CD14-positive monocyte (primary cell): ENCODE data around the gene IQGAP2. TPM values are rescaled to one million over a fixed set of nuclear protein-coding genes. Genes with fewer than 3 reads are reported as not detected.
A peak's percentile ranks its signal among the peaks of the same experiment; 100 is the strongest.
"Not testable (repeated sequence)": the region's sequence is repeated elsewhere in the genome, so short reads cannot be mapped to it uniquely, and the experiment has no call there.

Experiments used
- DNase-seq, 3 donors: peaks; one replicate each; pipeline ENCODE4 v3.0.0-alpha.2; 2011 to 2022
- H2AFZ ChIP-seq: 2 replicates; pipeline ENCODE4 v1.6.0; 2012; ENCODE audit warnings: mild to moderate bottlenecking, low read depth, low read length, inconsistent platforms; ENCODE audit not compliant: insufficient read depth, poor library complexity, severe bottlenecking
- H3K27ac ChIP-seq, 2 donors: 1 replicate in 1 of 2; 2 replicates in 1 of 2; pipeline ENCODE4 v1.5.1; 2012 to 2013; ENCODE audit warnings: low read length in 2 of 2, control low read depth in 1 of 2, inconsistent platforms in 1 of 2, low read depth in 1 of 2, mild to moderate bottlenecking in 1 of 2
- H3K27me3 ChIP-seq, 2 donors: one replicate each; pipeline versions ENCODE4 v1.6.0 to v1.6.1; 2011 to 2013; ENCODE audit warnings: low read length in 2 of 2; ENCODE audit not compliant: control insufficient read depth in 2 of 2, insufficient read depth in 2 of 2
- H3K36me3 ChIP-seq, 2 donors: replicated peaks in 1 of 2; 1 replicate in 1 of 2; 2 replicates in 1 of 2; pipeline versions ENCODE4 v1.5.1 to v1.6.1; 2012 to 2013; ENCODE audit warnings: low read length in 2 of 2, control low read depth in 1 of 2, inconsistent platforms in 1 of 2, mild to moderate bottlenecking in 1 of 2; ENCODE audit not compliant: insufficient read depth in 2 of 2, control insufficient read depth in 1 of 2
- H3K4me1 ChIP-seq, 2 donors: 1 replicate in 1 of 2; 2 replicates in 1 of 2; pipeline versions ENCODE4 v1.5.1 to v1.6.1; 2012 to 2013; ENCODE audit warnings: low read length in 2 of 2, control low read depth in 1 of 2, inconsistent platforms in 1 of 2, mild to moderate bottlenecking in 1 of 2, moderate library complexity in 1 of 2; ENCODE audit not compliant: insufficient read depth in 2 of 2, control insufficient read depth in 1 of 2
- H3K4me2 ChIP-seq: replicated peaks from 2 replicates; pipeline ENCODE3; 2012; ENCODE audit warnings: low read length, moderate library complexity, mild to moderate bottlenecking; ENCODE audit not compliant: poor library complexity, severe bottlenecking; ENCODE audit errors: extremely low read depth
- H3K4me3 ChIP-seq, 3 experiments: fragments of 200-600 bp in 1 of 3; sonication (generic) in 1 of 3; replicated peaks in 1 of 3; 1 replicate in 2 of 3; 2 replicates in 1 of 3; pipeline ENCODE4 v1.5.1; 2011 to 2013; ENCODE audit warnings: low read length in 3 of 3, mild to moderate bottlenecking in 3 of 3, control low read depth in 2 of 3, low read depth in 2 of 3, inconsistent platforms in 1 of 3, moderate library complexity in 1 of 3
- H3K79me2 ChIP-seq: 2 replicates; pipeline ENCODE4 v1.6.0; 2012; ENCODE audit warnings: mild to moderate bottlenecking, control low read depth, inconsistent platforms, low read length, moderate library complexity; ENCODE audit not compliant: insufficient read depth
- H3K9ac ChIP-seq: 2 replicates; pipeline ENCODE4 v1.6.0; 2017; ENCODE audit warnings: low read length, mild to moderate bottlenecking; ENCODE audit not compliant: insufficient read depth, poor library complexity, severe bottlenecking
- H3K9me3 ChIP-seq, 2 donors: replicated peaks in 1 of 2; 1 replicate in 1 of 2; 2 replicates in 1 of 2; pipeline versions ENCODE4 v1.5.1 to v1.6.1; 2012 to 2013; ENCODE audit warnings: low read length in 2 of 2, control low read depth in 1 of 2; ENCODE audit not compliant: control insufficient read depth in 1 of 2, insufficient read depth in 1 of 2
- H4K20me1 ChIP-seq: 2 replicates; pipeline ENCODE4 v1.6.0; 2012; ENCODE audit warnings: mild to moderate bottlenecking, low read length, control low read depth, moderate library complexity; ENCODE audit not compliant: insufficient read depth
- H3K27ac Mint-ChIP-seq, 7 donors: one replicate each; pipeline ENCODE4 v1.8.0; 2020; ENCODE audit warnings: mild to moderate bottlenecking in 7 of 7, mixed read lengths in 7 of 7, moderate library complexity in 6 of 7, inconsistent platforms in 2 of 7
- H3K27me3 Mint-ChIP-seq, 3 donors: one replicate each; pipeline ENCODE4 v1.8.0; 2021 to 2022; ENCODE audit warnings: low read depth in 3 of 3, mild to moderate bottlenecking in 3 of 3, mixed read lengths in 3 of 3, moderate library complexity in 3 of 3, inconsistent platforms in 1 of 3
- H3K36me3 Mint-ChIP-seq, 2 donors: one replicate each; pipeline ENCODE4 v1.8.0; 2020; ENCODE audit warnings: mixed read lengths in 2 of 2, inconsistent platforms in 1 of 2, mild to moderate bottlenecking in 1 of 2
- H3K4me1 Mint-ChIP-seq: one replicate; pipeline ENCODE4 v1.8.0; 2020; ENCODE audit warnings: mild to moderate bottlenecking, mixed read lengths
- H3K4me3 Mint-ChIP-seq, 2 donors: one replicate each; pipeline ENCODE4 v1.8.0; 2020; ENCODE audit warnings: mild to moderate bottlenecking in 2 of 2, mixed read lengths in 2 of 2, moderate library complexity in 1 of 2
- H3K9me3 Mint-ChIP-seq, 7 donors: one replicate each; pipeline ENCODE4 v1.8.0; 2020 to 2022; ENCODE audit warnings: mixed read lengths in 7 of 7, mild to moderate bottlenecking in 6 of 7, moderate library complexity in 6 of 7, inconsistent platforms in 2 of 7
- WGBS: methylation state at CpG from one replicate; pipeline ENCODE4 v1.1.5; 2013; ENCODE audit warnings: missing lambda C conversion rate; ENCODE audit not compliant: insufficient coverage; 5-methylcytosine and 5-hydroxymethylcytosine counted together
- intact Hi-C, 2 donors: fragments of 100-400 bp; cut with micrococcal nuclease; formaldehyde crosslinking; loops; one replicate each; pipeline versions ENCODE4 v1.15.0 to v1.15.1; 2023
- polyA plus RNA-seq, 3 donors: library from polyadenylated mRNA; depleted of rRNA in 1 of 3; unstranded in 2 of 3; stranded (reverse) in 1 of 3; fragments of 300-500 nt in 2 of 3; fragments of >200 nt in 1 of 3; fragmentation: Illumina TruSeq in 2 of 3; gene quantifications; 1 replicate in 2 of 3; 2 replicates in 1 of 3; pipeline ENCODE4 v1.2.3, GENCODE V29; 2012 to 2021
- TF ChIP-seq, protein P1 (sequence below): fragments of 200-600 bp; IDR thresholded peaks from one replicate; pipeline ENCODE4 v1.8.0; 2022; ENCODE audit warnings: antibody characterized with exemption, mild to moderate bottlenecking

Gene IQGAP2
- polyA plus RNA-seq, 3 donors = 21.4 to 50.9 (median 35.4) TPM

DNA sequence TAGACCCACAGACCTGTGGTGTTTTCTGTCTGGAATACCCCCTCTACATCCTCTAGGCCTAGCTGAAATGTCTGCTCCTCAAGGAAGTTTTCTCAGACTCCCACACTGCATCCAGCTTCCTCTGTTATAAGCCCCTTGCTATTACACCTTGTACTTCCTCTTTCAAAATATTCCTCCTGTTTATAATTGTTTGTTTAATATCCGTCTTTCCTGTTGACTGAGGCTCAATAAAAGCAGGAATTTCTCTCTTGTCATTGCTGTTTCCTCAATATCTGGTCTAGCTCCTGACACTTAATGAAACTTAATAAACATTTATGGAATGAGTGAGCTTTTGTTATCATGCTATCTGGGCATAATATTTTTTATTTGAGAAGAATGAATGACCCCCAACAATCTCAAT lies 34.1 kb upstream of the IQGAP2 start:
- Histone ChIP-seq H3K27me3 (no peaks in the 10 kb centered on the region), H2AFZ (no peak overlapping the region), H4K20me1 (no peaks in the 10 kb centered on the region), H3K27ac (no peak overlapping the region), H3K9ac (no peak overlapping the region), H3K9me3 (no peaks in the 10 kb centered on the region), H3K4me2 (no peak overlapping the region), H3K36me3 (no peaks in the 10 kb centered on the region), H3K79me2 (no peaks in the 10 kb centered on the region), H3K4me3 (no peak overlapping the region), H3K4me1 (peaks cover 23 to 35% of the 10 kb centered on the region in 2 donors)
- Mint-ChIP-seq H3K27ac (peak overlapping the region in 4 of 7 donors; percentile 64 to 91 (median 83)), H3K27me3 (peaks cover 0 to 10% (median 5%) of the 10 kb centered on the region in 3 donors), H3K4me3 (no peak overlapping the region), H3K9me3 (peaks cover 0 to 4% (median 3%) of the 10 kb centered on the region in 7 donors), H3K36me3 (peaks cover 0 to 1% of the 10 kb centered on the region in 2 donors), H3K4me1 (peaks cover 42% of the 10 kb centered on the region)
- DNase-seq = no peak
- no CpG with 5 or more reads among the region's 1 CpG for WGBS
- intact Hi-C loops = no loop called here
- TF ChIP-seq, protein P1, sequence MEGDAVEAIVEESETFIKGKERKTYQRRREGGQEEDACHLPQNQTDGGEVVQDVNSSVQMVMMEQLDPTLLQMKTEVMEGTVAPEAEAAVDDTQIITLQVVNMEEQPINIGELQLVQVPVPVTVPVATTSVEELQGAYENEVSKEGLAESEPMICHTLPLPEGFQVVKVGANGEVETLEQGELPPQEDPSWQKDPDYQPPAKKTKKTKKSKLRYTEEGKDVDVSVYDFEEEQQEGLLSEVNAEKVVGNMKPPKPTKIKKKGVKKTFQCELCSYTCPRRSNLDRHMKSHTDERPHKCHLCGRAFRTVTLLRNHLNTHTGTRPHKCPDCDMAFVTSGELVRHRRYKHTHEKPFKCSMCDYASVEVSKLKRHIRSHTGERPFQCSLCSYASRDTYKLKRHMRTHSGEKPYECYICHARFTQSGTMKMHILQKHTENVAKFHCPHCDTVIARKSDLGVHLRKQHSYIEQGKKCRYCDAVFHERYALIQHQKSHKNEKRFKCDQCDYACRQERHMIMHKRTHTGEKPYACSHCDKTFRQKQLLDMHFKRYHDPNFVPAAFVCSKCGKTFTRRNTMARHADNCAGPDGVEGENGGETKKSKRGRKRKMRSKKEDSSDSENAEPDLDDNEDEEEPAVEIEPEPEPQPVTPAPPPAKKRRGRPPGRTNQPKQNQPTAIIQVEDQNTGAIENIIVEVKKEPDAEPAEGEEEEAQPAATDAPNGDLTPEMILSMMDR = no peak

DNA sequence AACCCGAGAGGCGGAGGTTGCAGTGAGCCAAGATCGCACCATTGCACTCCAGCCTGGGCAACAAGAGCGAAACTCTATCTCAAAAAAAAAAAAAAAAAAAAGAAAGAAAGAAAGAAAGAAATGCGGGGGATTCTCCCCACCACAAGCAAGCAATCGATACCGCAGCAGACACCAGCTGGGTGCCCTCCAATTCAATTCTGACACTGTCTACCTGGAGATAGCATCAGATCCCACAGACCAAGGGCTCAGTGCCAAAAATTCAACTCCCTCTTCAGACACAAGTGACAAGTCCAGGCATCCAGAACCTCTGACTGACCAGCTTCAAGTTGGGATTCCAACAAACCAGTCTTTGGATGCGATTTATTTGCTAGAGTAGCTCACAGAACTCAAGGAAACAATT lies 33.4 kb upstream of the IQGAP2 start:
- not testable (repeated sequence) for H3K9me3 ChIP-seq

More for the DNA sequence above, 33.4 kb upstream of the IQGAP2 start:
- not testable (repeated sequence) for H2AFZ ChIP-seq, H3K79me2 ChIP-seq, H3K4me2 ChIP-seq, DNase-seq, H3K27me3 ChIP-seq, H3K27ac ChIP-seq, H3K27me3 Mint-ChIP-seq, H3K9me3 Mint-ChIP-seq, H3K4me3 ChIP-seq, H4K20me1 ChIP-seq, H3K4me3 Mint-ChIP-seq, H3K27ac Mint-ChIP-seq, H3K36me3 ChIP-seq, H3K9ac ChIP-seq, H3K36me3 Mint-ChIP-seq
- WGBS = no CpG with 5 or more reads among the region's 8 CpGs
- peaks cover 38% of the 10 kb centered on the region for H3K4me1 Mint-ChIP-seq
- H3K4me1 ChIP-seq = peaks cover 21 to 35% of the 10 kb centered on the region in 2 donors
- intact Hi-C loops = loop anchor here in 1 of 2 donors (10.0 kb wide), 1 partner anchor 65 kb away; no protein-coding TSS in a partner anchor
